ENCODE results near the gene MISP3. TPM values are rescaled to one million over a fixed set of nuclear protein-coding genes. Genes with fewer than 3 reads are reported as not detected.

MISP3 gene
- 0.05 and 1.00 TPM in 2 replicates for total RNA-seq

DNA sequence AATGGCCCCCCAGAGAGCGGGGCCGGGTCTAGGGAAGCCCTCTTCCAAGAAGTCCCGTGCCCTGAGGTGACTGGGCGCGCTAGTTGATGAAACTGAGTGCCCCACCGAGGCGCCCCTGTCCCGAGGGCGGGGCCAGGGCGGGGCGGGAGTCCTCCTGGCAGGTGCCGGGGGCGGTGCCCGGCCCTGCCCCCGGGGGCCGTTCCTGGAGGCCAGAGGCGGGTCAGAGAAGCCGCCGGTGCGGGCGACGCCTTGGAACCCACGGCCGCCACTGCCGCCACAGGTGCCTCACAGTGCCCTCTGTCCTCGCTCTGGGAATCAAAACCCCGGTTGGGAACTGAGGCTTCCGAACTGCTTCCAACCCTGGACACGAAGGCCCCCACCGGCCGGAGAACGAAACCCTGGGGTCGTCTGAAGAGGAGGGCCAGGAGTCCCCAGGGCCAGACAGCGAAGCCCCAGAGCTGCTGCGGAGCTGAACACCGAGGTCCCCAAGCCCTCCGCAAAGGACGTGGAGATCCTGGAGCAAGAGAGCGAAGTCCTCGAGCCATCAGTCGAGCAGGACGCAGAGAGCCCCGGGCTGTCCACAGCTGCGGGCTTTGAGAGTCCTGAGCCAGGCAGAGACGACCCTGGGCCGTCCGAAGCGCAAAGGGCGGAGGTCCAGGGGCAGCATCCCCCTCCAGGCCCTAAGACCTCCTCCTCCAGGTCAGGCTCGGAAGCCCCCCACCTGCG is at the start of gene MISP3:
Gene MISP3, plus strand, starts transcription at position 252 of the 726 bp plus-strand sequence. CDS start 524 bp downstream, outside the sequence.

GRCh38 chr19:14027856-14028450 is 44.6 kb upstream of the MISP3 start, which contains the start of gene RLN3:
Gene RLN3, plus strand, starts transcription at chr19:14028148. Its CDS starts 57 bp downstream, at chr19:14028205.

DNA sequence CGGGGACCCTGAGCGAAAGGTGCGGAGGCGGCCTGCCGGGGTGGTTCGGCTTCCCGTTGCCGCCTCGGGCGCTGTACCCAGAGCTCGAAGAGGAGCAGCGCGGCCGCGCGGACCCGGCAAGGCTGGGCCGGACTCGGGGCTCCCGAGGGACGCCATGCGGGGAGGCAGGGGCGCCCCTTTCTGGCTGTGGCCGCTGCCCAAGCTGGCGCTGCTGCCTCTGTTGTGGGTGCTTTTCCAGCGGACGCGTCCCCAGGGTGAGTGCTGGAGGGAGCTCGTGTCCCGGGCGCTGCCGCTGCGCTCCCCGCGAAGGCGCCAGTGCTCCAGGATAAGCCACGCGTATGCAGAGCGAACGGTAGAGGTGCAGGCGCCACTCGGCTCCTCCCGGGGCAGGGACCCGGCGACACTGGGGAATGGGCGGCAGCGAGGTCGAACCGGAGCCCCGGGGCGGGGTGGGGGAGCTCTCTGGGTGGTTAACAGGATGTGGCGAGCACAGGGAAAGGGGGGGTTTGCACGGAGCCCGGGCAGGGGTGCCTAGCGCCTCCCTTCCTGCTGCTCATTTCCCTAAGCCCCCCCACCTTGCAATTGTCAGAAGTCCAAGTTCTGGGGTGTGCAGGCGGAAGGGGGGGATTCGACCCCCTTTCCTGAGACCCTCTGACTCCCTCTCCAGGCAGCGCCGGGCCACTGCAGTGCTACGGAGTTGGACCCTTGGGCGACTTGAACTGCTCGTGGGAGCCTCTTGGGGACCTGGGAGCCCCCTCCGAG is 40.7 kb upstream of the MISP3 start, which contains the start of gene IL27RA:
Gene IL27RA, plus strand, starts transcription at position 44 of the 762 bp plus-strand sequence. Its CDS starts 111 bp downstream, at position 155.

DNA sequence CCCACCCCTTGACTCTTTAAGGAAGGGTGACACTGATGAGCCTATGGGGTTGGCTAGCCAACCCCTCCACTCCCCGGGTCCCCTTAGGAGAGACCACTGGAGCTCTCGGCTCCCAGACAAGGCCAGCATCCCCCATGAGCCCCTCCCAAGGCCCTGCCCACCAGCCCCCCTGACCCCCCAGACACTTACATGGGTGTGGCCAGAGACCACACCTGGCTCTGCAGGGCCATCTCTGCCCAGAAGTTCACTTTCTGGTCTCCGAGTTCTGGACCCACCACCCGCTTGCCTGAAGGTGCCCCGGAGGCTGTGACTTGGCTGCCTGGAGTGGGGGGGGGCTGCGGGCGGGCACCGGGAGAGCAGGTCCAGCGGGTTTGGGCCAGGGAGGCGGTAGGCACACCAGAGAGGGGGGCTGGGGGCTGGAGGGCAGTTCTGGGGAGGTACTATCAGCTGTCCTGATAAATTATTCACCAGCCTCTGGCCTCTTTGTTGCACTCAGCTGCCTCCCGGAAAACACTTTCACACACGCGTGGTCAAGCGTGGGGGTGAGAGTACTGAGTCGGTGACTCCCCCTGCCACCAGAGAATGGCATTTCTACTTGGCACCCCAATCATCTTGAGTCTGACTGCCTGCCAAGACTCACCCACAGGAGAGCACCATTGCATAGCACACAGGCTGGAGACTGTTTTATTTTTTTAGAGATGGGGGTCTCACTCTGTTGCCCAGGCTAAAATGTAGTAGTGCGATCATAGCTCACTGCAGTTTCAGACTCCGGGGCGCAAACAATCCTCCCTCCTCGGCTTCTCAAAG is 10.6 kb upstream of the MISP3 start, which contains the start of gene PALM3:
Gene PALM3, minus strand, starts transcription at position 326 of the 807 bp plus-strand sequence. Its CDS starts 96 bp downstream, at position 230.

GRCh38 chr19:14085309-14085995 is 12.9 kb downstream of the MISP3 start, which contains the start of gene C19orf67:
Gene C19orf67, minus strand, starts transcription at chr19:14085783. Its CDS starts 156 bp downstream, at chr19:14085627.

GRCh38 chr19:14090509-14091080 is 18.0 kb downstream of the MISP3 start, which contains the start of gene SAMD1:
Gene SAMD1, minus strand, starts transcription at chr19:14090751.

GRCh38 chr19:14117668-14118164 is 45.1 kb downstream of the MISP3 start, which contains the start of gene PRKACA:
Gene PRKACA, minus strand, starts transcription at chr19:14117762. Its CDS starts 215 bp downstream, at chr19:14117547.

Other genes with a start within 250 kb of the MISP3 start
- not detected in 2 replicates for gene NANOS3, start 195.7 kb upstream of the MISP3 start, total RNA-seq
- 0.13 and 0.79 TPM in 2 replicates for gene BRME1, start 166.7 kb upstream of the MISP3 start, total RNA-seq
- gene CC2D1A, start 166.6 kb upstream of the MISP3 start, total RNA-seq = 19.9 and 26.3 TPM in 2 replicates
- gene PODNL1, start 134.4 kb upstream of the MISP3 start, total RNA-seq = 1.1 TPM in 1 of 2 replicates, not detected in the other
- gene DCAF15, start 120.3 kb upstream of the MISP3 start, total RNA-seq = 25.1 and 33.5 TPM in 2 replicates
- gene RFX1, start 66.5 kb upstream of the MISP3 start, total RNA-seq = 3.7 and 4.6 TPM in 2 replicates
- gene RLN3, start 44.6 kb upstream of the MISP3 start, total RNA-seq = not detected in 2 replicates
- 5.5 and 7.1 TPM in 2 replicates for gene IL27RA, start 41.0 kb upstream of the MISP3 start, total RNA-seq
- not detected in 2 replicates for gene PALM3, start 10.7 kb upstream of the MISP3 start, total RNA-seq
- not detected in 2 replicates for gene C19orf67, start 13.0 kb downstream of the MISP3 start, total RNA-seq
- gene SAMD1, start 18.0 kb downstream of the MISP3 start, total RNA-seq = 24.5 and 30.3 TPM in 2 replicates
- 79.1 and 83.7 TPM in 2 replicates for gene PRKACA, start 45.0 kb downstream of the MISP3 start, total RNA-seq
- 43.5 and 48.6 TPM in 2 replicates for gene ASF1B, start 63.8 kb downstream of the MISP3 start, total RNA-seq
- 0.73 and 3.2 TPM in 2 replicates for gene ADGRL1, start 133.4 kb downstream of the MISP3 start, total RNA-seq